LHCN-M2 (cell line): ENCODE measurements around the gene FOXJ2. TPM values are rescaled to one million over a fixed set of nuclear protein-coding genes. Genes with fewer than 3 reads are reported as not detected.

Experiments
- total RNA-seq: library from RNA; depleted of rRNA; stranded (reverse); fragments of >200 nt; gene quantifications from 2 replicates; pipeline ENCODE4 v1.2.3, GENCODE V29; 2014; rRNA removed

FOXJ2 gene
- total RNA-seq, 1 experiment from 2014 or later = 8.6 TPM

Other genes starting within 250 kb of the FOXJ2 start
- not detected in 2 replicates for gene NANOG, start 243.3 kb upstream of the FOXJ2 start, total RNA-seq
- not detected in 2 replicates for gene SLC2A14, start 159.8 kb upstream of the FOXJ2 start, total RNA-seq
- gene SLC2A3, start 96.5 kb upstream of the FOXJ2 start, total RNA-seq = 25.6 and 36.9 TPM in 2 replicates
- gene C3AR1, start 33.6 kb downstream of the FOXJ2 start, total RNA-seq = 1.5 and 2.1 TPM in 2 replicates
- 42.9 and 46.8 TPM in 2 replicates for gene NECAP1, start 49.6 kb downstream of the FOXJ2 start, total RNA-seq
- 0.77 TPM in 1 of 2 replicates, not detected in the other for gene CLEC4A, start 90.9 kb downstream of the FOXJ2 start, total RNA-seq
- not detected in 2 replicates for gene ZNF705A, start 124.3 kb downstream of the FOXJ2 start, total RNA-seq
- gene FAM90A1, start 194.9 kb downstream of the FOXJ2 start, total RNA-seq = not detected in 2 replicates